ENCODE results near the gene TBX10. TPM values are rescaled to one million over a fixed set of nuclear protein-coding genes. Genes with fewer than 3 reads are reported as not detected.

The TBX10 gene
- total RNA-seq, 1 experiment from 2014 or later, result not detected

DNA sequence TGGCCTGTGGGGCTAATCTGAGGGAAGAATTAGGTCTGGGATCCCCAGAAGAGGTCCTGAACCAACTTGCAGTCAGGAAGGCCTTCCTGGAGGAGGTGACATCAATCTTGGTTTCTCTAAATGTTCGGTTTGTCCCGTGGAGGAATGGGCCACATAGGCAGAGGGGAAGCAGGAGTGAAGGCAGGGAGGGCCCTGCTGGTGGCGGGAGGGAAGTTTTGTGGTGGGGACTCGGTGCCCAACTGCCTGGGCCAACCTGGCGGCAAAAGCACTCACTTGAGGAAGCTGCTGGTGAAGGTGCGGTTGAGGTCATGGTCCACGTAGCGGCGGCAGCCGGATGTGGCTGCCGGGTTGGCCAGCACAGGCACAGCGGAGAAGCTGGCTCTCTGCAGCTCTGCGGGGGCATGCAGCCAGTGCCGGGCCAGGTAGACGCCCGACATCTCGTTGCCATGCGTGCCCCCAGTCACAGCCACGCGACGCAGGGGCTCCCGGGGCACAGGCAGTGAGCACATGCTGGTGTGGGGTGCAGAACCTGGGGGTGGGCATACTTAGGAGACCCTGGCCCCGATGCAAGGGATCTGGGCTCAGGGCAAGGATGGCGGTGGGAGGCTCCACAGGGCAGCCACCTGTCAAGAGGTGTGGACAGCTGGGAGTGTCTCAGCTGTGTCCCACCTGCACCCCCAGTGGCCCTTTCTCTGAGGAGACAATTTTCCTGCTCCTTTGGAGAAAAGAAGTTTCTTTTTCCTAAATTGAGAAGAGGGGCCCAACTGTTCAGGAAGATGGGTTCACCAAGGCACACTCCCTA lies 7.2 kb upstream of the TBX10 start (continued):
- TF ChIP-seq, protein P1, sequence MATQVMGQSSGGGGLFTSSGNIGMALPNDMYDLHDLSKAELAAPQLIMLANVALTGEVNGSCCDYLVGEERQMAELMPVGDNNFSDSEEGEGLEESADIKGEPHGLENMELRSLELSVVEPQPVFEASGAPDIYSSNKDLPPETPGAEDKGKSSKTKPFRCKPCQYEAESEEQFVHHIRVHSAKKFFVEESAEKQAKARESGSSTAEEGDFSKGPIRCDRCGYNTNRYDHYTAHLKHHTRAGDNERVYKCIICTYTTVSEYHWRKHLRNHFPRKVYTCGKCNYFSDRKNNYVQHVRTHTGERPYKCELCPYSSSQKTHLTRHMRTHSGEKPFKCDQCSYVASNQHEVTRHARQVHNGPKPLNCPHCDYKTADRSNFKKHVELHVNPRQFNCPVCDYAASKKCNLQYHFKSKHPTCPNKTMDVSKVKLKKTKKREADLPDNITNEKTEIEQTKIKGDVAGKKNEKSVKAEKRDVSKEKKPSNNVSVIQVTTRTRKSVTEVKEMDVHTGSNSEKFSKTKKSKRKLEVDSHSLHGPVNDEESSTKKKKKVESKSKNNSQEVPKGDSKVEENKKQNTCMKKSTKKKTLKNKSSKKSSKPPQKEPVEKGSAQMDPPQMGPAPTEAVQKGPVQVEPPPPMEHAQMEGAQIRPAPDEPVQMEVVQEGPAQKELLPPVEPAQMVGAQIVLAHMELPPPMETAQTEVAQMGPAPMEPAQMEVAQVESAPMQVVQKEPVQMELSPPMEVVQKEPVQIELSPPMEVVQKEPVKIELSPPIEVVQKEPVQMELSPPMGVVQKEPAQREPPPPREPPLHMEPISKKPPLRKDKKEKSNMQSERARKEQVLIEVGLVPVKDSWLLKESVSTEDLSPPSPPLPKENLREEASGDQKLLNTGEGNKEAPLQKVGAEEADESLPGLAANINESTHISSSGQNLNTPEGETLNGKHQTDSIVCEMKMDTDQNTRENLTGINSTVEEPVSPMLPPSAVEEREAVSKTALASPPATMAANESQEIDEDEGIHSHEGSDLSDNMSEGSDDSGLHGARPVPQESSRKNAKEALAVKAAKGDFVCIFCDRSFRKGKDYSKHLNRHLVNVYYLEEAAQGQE (IDR thresholded peaks at IDR 0.05; ENCODE audit: low read depth), result no peak
- TF ChIP-seq ZFX (IDR thresholded peaks at IDR 0.05), result no peak
- no peak for TF ChIP-seq EGR1 (IDR thresholded peaks at IDR 0.05; ENCODE audit: low read depth)
- TF ChIP-seq CBX3 (IDR thresholded peaks at IDR 0.05; ENCODE audit: low read depth), result no peak
- TF ChIP-seq EZH2phosphoT487 (IDR thresholded peaks at IDR 0.05; ENCODE audit: borderline replicate concordance), result no peak
- no peak for TF ChIP-seq RAD21 (IDR thresholded peaks at IDR 0.05; ENCODE audit: low read depth)
- TF ChIP-seq, protein P2, sequence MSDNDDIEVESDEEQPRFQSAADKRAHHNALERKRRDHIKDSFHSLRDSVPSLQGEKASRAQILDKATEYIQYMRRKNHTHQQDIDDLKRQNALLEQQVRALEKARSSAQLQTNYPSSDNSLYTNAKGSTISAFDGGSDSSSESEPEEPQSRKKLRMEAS (IDR thresholded peaks at IDR 0.05), result no peak
- TF ChIP-seq TCF7L2 (IDR thresholded peaks at IDR 0.05; ENCODE audit: borderline replicate concordance, extremely low read depth, insufficient read depth, insufficient read length), result no peak

All from HCT116 (cell line).